Type B pancreatic cell (in vitro differentiated cells): ENCODE data around the gene SYNE3. TPM values are rescaled to one million over a fixed set of nuclear protein-coding genes. Genes with fewer than 3 reads are reported as not detected.

Source experiments
- DNase-seq: peaks from one replicate; pipeline ENCODE4 v3.0.0; 2021; ENCODE audit warnings: mixed read lengths; ENCODE audit not compliant: unreplicated experiment; ENCODE audit errors: extremely low spot score
- H3K27ac Mint-ChIP-seq: 2 replicates; pipeline ENCODE4 v1.8.0; 2021; ENCODE audit warnings: mild to moderate bottlenecking, mixed read lengths
- H3K27me3 Mint-ChIP-seq: 2 replicates; pipeline ENCODE4 v1.8.0; 2021; ENCODE audit warnings: mixed read lengths
- H3K36me3 Mint-ChIP-seq: 2 replicates; pipeline ENCODE4 v1.8.0; 2021; ENCODE audit warnings: mixed read lengths
- H3K4me1 Mint-ChIP-seq: one replicate; pipeline ENCODE4 v1.8.0; 2021; ENCODE audit warnings: mixed read lengths; ENCODE audit not compliant: unreplicated experiment
- H3K4me3 Mint-ChIP-seq: 2 replicates; pipeline ENCODE4 v1.8.0; 2021; ENCODE audit warnings: mild to moderate bottlenecking, mixed read lengths
- H3K9me3 Mint-ChIP-seq: 2 replicates; pipeline ENCODE4 v1.8.0; 2021; ENCODE audit warnings: mixed read lengths
- CTCF ChIP-seq: fragments of 200-600 bp; sonication (generic); conservative IDR thresholded peaks from 2 replicates; pipeline ENCODE4 v1.5.0; 2021; ENCODE audit warnings: antibody characterized with exemption, mild to moderate bottlenecking
- total RNA-seq: library from RNA; stranded (reverse); gene quantifications from 2 replicates; pipeline ENCODE4 v1.2.1, GENCODE V29; 2021; ENCODE audit warnings: low replicate concordance

Gene SYNE3
- total RNA-seq, 1 donor from 2014 or later = 0.65 TPM

- Mint-ChIP-seq H3K27ac (no peak overlapping the region), H3K4me1 (peaks cover 8% of the 10 kb centered on the region), H3K36me3 (no peaks in the 10 kb centered on the region), H3K27me3 (peaks cover 37% of the 10 kb centered on the region), H3K9me3 (no peaks in the 10 kb centered on the region), H3K4me3 (no peak overlapping the region)
- no peak for DNase-seq
- TF ChIP-seq CTCF = no peak
These were observed 33.7 kb downstream of the SYNE3 start for GRCh38 chr14:95482627-95483308.

GRCh38 chr14:95481391-95482022 lies 34.9 kb downstream of the SYNE3 start:
- H3K27ac Mint-ChIP-seq = no peak overlapping the region
- H3K9me3 Mint-ChIP-seq = no peaks in the 10 kb centered on the region
- no peak overlapping the region for H3K4me3 Mint-ChIP-seq
- peaks cover 27% of the 10 kb centered on the region for H3K27me3 Mint-ChIP-seq
- TF ChIP-seq CTCF = no peak
- no peaks in the 10 kb centered on the region for H3K36me3 Mint-ChIP-seq
- no peak for DNase-seq
- H3K4me1 Mint-ChIP-seq = peaks cover 8% of the 10 kb centered on the region

GRCh38 chr14:95480887-95481226 lies 35.6 kb downstream of the SYNE3 start:
- Mint-ChIP-seq H3K27ac (no peak overlapping the region), H3K36me3 (no peaks in the 10 kb centered on the region), H3K4me1 (peaks cover 8% of the 10 kb centered on the region), H3K27me3 (peaks cover 23% of the 10 kb centered on the region), H3K9me3 (no peaks in the 10 kb centered on the region), H3K4me3 (no peak overlapping the region)
- TF ChIP-seq CTCF = no peak
- DNase-seq = no peak

- Mint-ChIP-seq H3K4me1 (peaks cover 8% of the 10 kb centered on the region), H3K27me3 (peaks cover 17% of the 10 kb centered on the region), H3K4me3 (no peak overlapping the region), H3K27ac (no peak overlapping the region), H3K36me3 (no peaks in the 10 kb centered on the region), H3K9me3 (no peaks in the 10 kb centered on the region)
- TF ChIP-seq CTCF = no peak
- DNase-seq = no peak
These were observed 36.2 kb downstream of the SYNE3 start for GRCh38 chr14:95480109-95480886.

GRCh38 chr14:95479494-95479893 lies 37.0 kb downstream of the SYNE3 start:
- Mint-ChIP-seq H3K4me3 (no peak overlapping the region), H3K27me3 (peaks cover 9% of the 10 kb centered on the region), H3K36me3 (no peaks in the 10 kb centered on the region), H3K9me3 (no peaks in the 10 kb centered on the region), H3K4me1 (peaks cover 8% of the 10 kb centered on the region), H3K27ac (no peak overlapping the region)
- no peak for TF ChIP-seq CTCF
- no peak for DNase-seq
